C4-2B (cell line): ENCODE measurements around the gene NADK2.

Experiments
- ZFX ChIP-seq: fragments of 450-650 bp; IDR thresholded peaks from 2 replicates; pipeline ENCODE4 v1.6.1; 2017
- TF ChIP-seq, protein P1 (sequence below): fragments of 450-650 bp; conservative IDR thresholded peaks from 2 replicates; pipeline ENCODE4 v1.5.1; 2017; ENCODE audit warnings: mild to moderate bottlenecking

DNA sequence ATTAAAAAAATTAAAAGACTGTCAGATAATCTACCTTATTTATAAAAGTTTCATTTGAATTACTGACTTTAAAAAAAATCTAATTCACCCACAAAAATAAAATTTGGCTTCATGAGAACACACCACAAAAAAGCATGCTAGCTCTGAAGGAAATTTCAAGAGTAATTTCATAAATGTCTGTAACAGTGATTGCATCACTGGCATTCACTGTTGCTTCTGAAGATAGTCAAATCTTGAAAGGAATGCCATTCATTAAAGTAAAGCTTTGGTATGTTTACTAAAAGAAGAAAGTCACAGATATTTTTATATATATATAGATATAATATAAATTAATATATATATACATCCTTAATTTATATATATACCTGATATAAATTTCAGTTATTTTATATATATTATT, 43.4 kb downstream of the NADK2 start:
- TF ChIP-seq, protein P1, sequence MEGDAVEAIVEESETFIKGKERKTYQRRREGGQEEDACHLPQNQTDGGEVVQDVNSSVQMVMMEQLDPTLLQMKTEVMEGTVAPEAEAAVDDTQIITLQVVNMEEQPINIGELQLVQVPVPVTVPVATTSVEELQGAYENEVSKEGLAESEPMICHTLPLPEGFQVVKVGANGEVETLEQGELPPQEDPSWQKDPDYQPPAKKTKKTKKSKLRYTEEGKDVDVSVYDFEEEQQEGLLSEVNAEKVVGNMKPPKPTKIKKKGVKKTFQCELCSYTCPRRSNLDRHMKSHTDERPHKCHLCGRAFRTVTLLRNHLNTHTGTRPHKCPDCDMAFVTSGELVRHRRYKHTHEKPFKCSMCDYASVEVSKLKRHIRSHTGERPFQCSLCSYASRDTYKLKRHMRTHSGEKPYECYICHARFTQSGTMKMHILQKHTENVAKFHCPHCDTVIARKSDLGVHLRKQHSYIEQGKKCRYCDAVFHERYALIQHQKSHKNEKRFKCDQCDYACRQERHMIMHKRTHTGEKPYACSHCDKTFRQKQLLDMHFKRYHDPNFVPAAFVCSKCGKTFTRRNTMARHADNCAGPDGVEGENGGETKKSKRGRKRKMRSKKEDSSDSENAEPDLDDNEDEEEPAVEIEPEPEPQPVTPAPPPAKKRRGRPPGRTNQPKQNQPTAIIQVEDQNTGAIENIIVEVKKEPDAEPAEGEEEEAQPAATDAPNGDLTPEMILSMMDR, result no peak
- TF ChIP-seq ZFX, result no peak
